ENCODE results near the gene ACP5. TPM values are rescaled to one million over a fixed set of nuclear protein-coding genes. Genes with fewer than 3 reads are reported as not detected.

ACP5 gene
- total and polyA plus RNA-seq, 2 of the 8 experiments (the other 6 are each of a cell fraction or from before 2014, with no cell fraction given), result 9.0 to 14.3 TPM

DNA sequence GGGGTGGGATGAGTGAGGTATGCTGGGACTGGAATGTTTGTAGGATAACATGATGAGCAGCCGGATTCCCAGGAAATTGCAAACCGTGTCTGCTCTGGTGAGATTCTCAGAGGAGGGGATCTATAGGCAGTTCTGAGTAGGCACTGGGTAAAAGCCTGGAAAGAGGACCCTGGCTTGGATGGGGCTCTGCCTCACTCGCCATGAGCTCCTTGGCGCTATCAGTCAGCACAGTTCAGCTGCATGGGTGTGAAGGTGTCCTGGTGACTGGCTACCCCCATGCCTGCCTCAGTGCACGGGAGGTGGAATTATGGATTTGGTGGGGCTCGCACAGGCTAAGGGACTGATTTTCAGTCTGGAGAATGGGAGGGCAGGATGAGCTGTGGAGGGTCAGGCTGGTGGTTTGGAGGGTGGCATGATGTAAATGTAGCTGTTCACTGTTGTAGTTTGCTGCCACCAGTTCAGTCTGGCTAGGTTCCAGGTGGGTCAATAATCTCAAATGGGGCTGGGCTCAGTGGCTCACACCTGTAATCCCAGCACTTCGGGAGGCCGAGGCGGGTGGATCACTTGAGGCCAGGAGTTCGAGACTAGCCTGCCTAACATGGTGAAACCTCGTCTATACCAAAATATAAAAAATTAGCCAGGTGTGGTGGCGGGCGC, 10.7 kb upstream of the ACP5 start:
- Histone ChIP-seq H3K79me2 (ENCODE audit: control insufficient read depth in 1 of 2, insufficient read depth in 2 of 2, low read length in 2 of 2) (no peaks in the 10 kb centered on the region), H3K14ac (ENCODE audit: insufficient read length) (no peak overlapping the region), H4K91ac (replicated peaks; ENCODE audit: insufficient read length, low read length) (no peak overlapping the region), H4K20me1 (replicated peaks in 1 of 2; ENCODE audit: control insufficient read depth in 1 of 2, insufficient read depth in 2 of 2, low read length in 2 of 2) (no peaks in the 10 kb centered on the region), H4K8ac (ENCODE audit: extremely low read depth, insufficient read depth, low read length) (peak overlapping the region; percentile 59), H3K23me2 (ENCODE audit: low read depth, low read length) (no peaks in the 10 kb centered on the region), H2AFZ (ENCODE audit: low read length) (no peak overlapping the region), H2BK12ac (ENCODE audit: low read depth, low read length) (peak overlapping the region; percentile 87; the same call in 1 of the 2 replicates), H3K56ac (replicated peaks; ENCODE audit: insufficient read length, low read depth, low read length) (no peak overlapping the region), H2BK5ac (ENCODE audit: low read depth, low read length) (no peak overlapping the region), H3K4ac (replicated peaks; ENCODE audit: insufficient read length, low read depth, low read length) (no peak overlapping the region), H3K79me1 (ENCODE audit: low read depth, low read length) (no peaks in the 10 kb centered on the region), H2AK5ac (ENCODE audit: low read depth, low read length) (0 out of 2 replicates have a peak overlapping the region, but pooled peaks have one; percentile 65), H3K4me2 (ENCODE audit: insufficient read depth in 1 of 2, low read depth in 2 of 2, low read length in 2 of 2) (no peak overlapping the region), H3K27me3 (replicated peaks in 1 of 4; ENCODE audit: control insufficient read depth in 3 of 4, extremely low read depth in 1 of 4, insufficient read depth in 3 of 4, low read length in 3 of 4) (no peaks in the 10 kb centered on the region; a peak in 1 of 7 replicates), H3K4me1 (replicated peaks in 1 of 4; ENCODE audit: control insufficient read depth in 3 of 4, insufficient read depth in 4 of 4, low read length in 3 of 4) (no peaks in the 10 kb centered on the region), H2BK20ac (ENCODE audit: low read length) (no peak overlapping the region), H3K36me3 (ENCODE audit: control insufficient read depth in 2 of 4, insufficient read depth in 4 of 4, low read length in 3 of 4) (no peaks in the 10 kb centered on the region), H3K23ac (ENCODE audit: insufficient read length) (no peak overlapping the region), H3K18ac (ENCODE audit: extremely low read depth, low read length) (no peak overlapping the region), H3K4me3 (ENCODE audit: extremely low read depth in 1 of 4, insufficient read depth in 2 of 4, low read depth in 3 of 4, low read length in 4 of 4) (no peak overlapping the region), H3K9ac (replicated peaks in 1 of 4; ENCODE audit: extremely low read depth in 1 of 4, low read depth in 3 of 4, low read length in 3 of 4) (no peak overlapping the region), H3K9me3 (ENCODE audit: insufficient read depth in 2 of 2, low read depth in 1 of 2, low read length in 1 of 2) (no peaks in the 10 kb centered on the region), H2BK120ac (replicated peaks; ENCODE audit: low read depth, low read length) (no peak overlapping the region), H2BK15ac (ENCODE audit: low read length) (peak overlapping the region; percentile 10; the same call in 1 of the 2 replicates), H3K27ac (ENCODE audit: low read depth, low read length) (no peak overlapping the region), H4K5ac (ENCODE audit: insufficient read length, low read depth, low read length) (no peak overlapping the region)
- DNase-seq (ENCODE audit: low read depth in 1 of 2, low spot score in 2 of 2) (no peak), FAIRE-seq (no peak)
- TF ChIP-seq TAF1 (IDR thresholded peaks at IDR 0.05; ENCODE audit: low read depth, low read length), result no peak
- TF ChIP-seq GABPA (IDR thresholded peaks at IDR 0.05; ENCODE audit: borderline replicate concordance, insufficient read depth, low read length), result no peak
- no peak for TF ChIP-seq SAP30 (IDR thresholded peaks at IDR 0.05; ENCODE audit: insufficient read depth, insufficient replicate concordance, low read length)
- no peak for TF ChIP-seq PHF8 (conservative IDR thresholded peaks at IDR 0.05; ENCODE audit: low read depth, low read length)
- no peak for TF ChIP-seq SP1 (IDR thresholded peaks at IDR 0.05; ENCODE audit: low read depth, low read length)
- TF ChIP-seq SP2 (IDR thresholded peaks at IDR 0.05; ENCODE audit: low read length), result no peak
- POLR2A ChIA-PET (ENCODE audit: partially characterized antibody), result interaction anchor here (0.5 to 1.6 kb wide), 4 partner anchors 10 to 1134 kb away, joined by 3 to 5 read pairs (median 3); partner anchors contain the start of genes ELOF1 and ZNF627
- CTCF ChIA-PET (ENCODE audit: partially characterized antibody), result interaction anchor here (0.5 to 3.4 kb wide), 17 partner anchors 10 to 871 kb away, joined by 3 to 19 read pairs (median 4); partner anchors contain the start of genes ELOF1 and ZNF627
- 80% methylated on average over 13 of the region's 13 CpGs; no CpG with 5 or more reads in 1 of the 2 experiments for WGBS, 2 experiments (ENCODE audit: extremely low coverage in 1 of 2, insufficient coverage in 1 of 2, insufficient read length in 1 of 2, insufficient replicate concordance in 2 of 2, low coverage in 1 of 2, low lambda C conversion rate in 2 of 2, missing lambda C conversion rate in 1 of 2)

Measured in H1 (cell line).